A549 (cell line): ENCODE measurements around the gene POLR3GL. TPM values are rescaled to one million over a fixed set of nuclear protein-coding genes. Genes with fewer than 3 reads are reported as not detected.
"Not testable (repeated sequence)": the region's sequence is repeated elsewhere in the genome, so short reads cannot be mapped to it uniquely, and the experiment has no call there.

Experiments
- ATAC-seq, 2 experiments: fragments of 200-7000 bp in 1 of 2; fragments of >200 bp in 1 of 2; cut with Nextera tagmentation in 1 of 2; cut with Tn5 transposase in 1 of 2; 3 replicates each; pipeline versions ENCODE4 v1.8.0 to v1.9.1; 2018 to 2020; ENCODE audit warnings: mild to moderate bottlenecking in 1 of 2, moderate library complexity in 1 of 2
- CTCF ChIA-PET: fragments of 300-600 bp; sonication (Branson Sonifier 250); formaldehyde crosslinking; extraction: SDS; loops from one replicate; lab custom pipeline; 2021; ENCODE audit warnings: antibody characterized with exemption, inconsistent platforms; lab: Yijun Ruan, JAX
- POLR2A ChIA-PET: fragments of 350-600 bp; formaldehyde crosslinking; extraction: SDS; loops from one replicate; lab custom pipeline; 2021; ENCODE audit warnings: antibody characterized with exemption, inconsistent platforms; lab: Yijun Ruan, JAX
- DNase-seq, 2 experiments: peaks; one replicate each; pipeline versions ENCODE4 v3.0.0 to v3.0.0-alpha.2; 2011 to 2016; ENCODE audit warnings: low read depth in 1 of 2, low spot score in 1 of 2
- FAIRE-seq: peaks from 2 replicates; lab custom pipeline; 2011; peaks lifted over from hg19 to GRCh38; lab: Jason Lieb, UNC
- H3K27ac ChIP-seq, 2 experiments: fragments of >200 bp; sonication (Bioruptor Twin); formaldehyde crosslinking; 3 replicates each; pipeline ENCODE4 v1.5.1; 2016 to 2017
- H3K4me1 ChIP-seq: fragments of >200 bp; sonication (Bioruptor Twin); formaldehyde crosslinking; 3 replicates; pipeline ENCODE4 v1.6.1; 2016
- H3K4me2 ChIP-seq: fragments of >200 bp; sonication (Bioruptor Twin); formaldehyde crosslinking; 3 replicates; pipeline ENCODE4 v1.6.1; 2016
- H3K4me3 ChIP-seq: fragments of >200 bp; sonication (Bioruptor Twin); formaldehyde crosslinking; 3 replicates; pipeline ENCODE4 v1.5.1; 2016
- H3K9me3 ChIP-seq: fragments of >200 bp; sonication (Bioruptor Twin); formaldehyde crosslinking; 3 replicates; pipeline ENCODE4 v1.6.1; 2016
- EHF ChIP-seq: fragments of 250-450 bp; sonication (Bioruptor Pico); IDR thresholded peaks from 2 replicates; pipeline ENCODE4 v1.5.0; 2020; ENCODE audit warnings: mild to moderate bottlenecking
- HDAC2 ChIP-seq: fragments of 200-600 bp; sonication (generic); IDR thresholded peaks from 2 replicates; pipeline ENCODE4 v1.6.1; 2016
- HEYL ChIP-seq: fragments of 250-450 bp; sonication (Bioruptor Pico); IDR thresholded peaks from 2 replicates; pipeline ENCODE4 v1.8.0; 2021; ENCODE audit warnings: mild to moderate bottlenecking, moderate library complexity
- HOXB5 ChIP-seq: fragments of 250-450 bp; sonication (Bioruptor Pico); IDR thresholded peaks from 2 replicates; pipeline ENCODE4 v1.5.0; 2020; ENCODE audit warnings: mild to moderate bottlenecking, moderate library complexity
- JUNB ChIP-seq: fragments of >200 bp; sonication (Bioruptor Twin); formaldehyde crosslinking; IDR thresholded peaks from 2 replicates; pipeline ENCODE4 v1.6.1; 2016
- MAZ ChIP-seq: fragments of 150-350 bp; IDR thresholded peaks from 2 replicates; pipeline ENCODE4 v1.6.1; 2014; ENCODE audit warnings: antibody characterized with exemption, low read depth, low read length, borderline replicate concordance
- NPAS2 ChIP-seq: fragments of 250-450 bp; sonication (Bioruptor Pico); IDR thresholded peaks from 2 replicates; pipeline ENCODE4 v1.8.0; 2022; ENCODE audit warnings: mild to moderate bottlenecking, moderate library complexity, borderline replicate concordance
- NR3C1 ChIP-seq: fragments of >200 bp; sonication (Bioruptor Twin); formaldehyde crosslinking; IDR thresholded peaks from 3 replicates; pipeline ENCODE4 v1.6.1; 2017
- POLR2AphosphoS2 ChIP-seq: conservative IDR thresholded peaks from 2 replicates; pipeline ENCODE4 v1.6.1; 2012; ENCODE audit warnings: low read length, improper control_type of control experiment, inconsistent platforms
- RAD21 ChIP-seq, 2 experiments: fragments of >200 bp in 1 of 2; sonication (Bioruptor Twin) in 1 of 2; formaldehyde crosslinking in 1 of 2; IDR thresholded peaks in 1 of 2; conservative IDR thresholded peaks in 1 of 2; 2 replicates in 1 of 2; 3 replicates in 1 of 2; pipeline ENCODE4 v1.6.1; 2012 to 2018; ENCODE audit warnings: inconsistent platforms in 1 of 2
- RCOR1 ChIP-seq: fragments of 150-350 bp; IDR thresholded peaks from 2 replicates; pipeline ENCODE4 v1.6.1; 2014; ENCODE audit warnings: antibody characterized with exemption, low read length, low read depth
- REST ChIP-seq: fragments of 200-600 bp; sonication (generic); IDR thresholded peaks from 2 replicates; pipeline ENCODE4 v1.6.1; 2016; ENCODE audit warnings: antibody characterized with exemption, mild to moderate bottlenecking, moderate library complexity
- ZC3H11A ChIP-seq: fragments of 450-650 bp; IDR thresholded peaks from 2 replicates; pipeline ENCODE4 v1.6.1; 2014; ENCODE audit warnings: antibody characterized with exemption, mild to moderate bottlenecking
- WGBS: methylation state at CpG from one replicate; pipeline ENCODE4 v1.1.6; 2017; ENCODE audit errors: missing lambda C conversion rate; 5-methylcytosine and 5-hydroxymethylcytosine counted together
- polyA plus RNA-seq, 4 experiments: library from polyadenylated mRNA; depleted of rRNA in 3 of 4; stranded (reverse); fragments of >200 nt; fragmentation: RNase III in 1 of 4; extraction: RNeasy Plus Mini Kit Qiagen cat#74134 plus additional on column Dnase treatment in 1 of 4; gene quantifications; 2 replicates in 3 of 4; 3 replicates in 1 of 4; pipeline ENCODE4 v1.2.3, GENCODE V29; 2011 to 2017
- TF ChIP-seq, protein P1 (sequence below): IDR thresholded peaks from 2 replicates; pipeline ENCODE4 v1.6.1; 2012
- TF ChIP-seq, protein P2 (sequence below): fragments of 250-450 bp; sonication (Bioruptor Pico); IDR thresholded peaks from 2 replicates; pipeline ENCODE4 v1.5.0; 2020; ENCODE audit warnings: low read depth, mild to moderate bottlenecking, moderate library complexity

The POLR3GL gene
- polyA plus RNA-seq, 2 of the 4 experiments (the other 2 are of a cell fraction): 12.6 to 15.7 TPM

GRCh38 chr1:145927916-145928643 is 36.4 kb upstream of the POLR3GL start:
- DNase-seq (no peak), ATAC-seq (no peak), FAIRE-seq (no peak)
- CTCF ChIA-PET: interaction anchor here (0.8 to 6.2 kb wide), 16 partner anchors 8 to 82 kb away, joined by 3 to 41 read pairs (median 8); partner anchors contain the start of genes ANKRD34A, LIX1L, NUDT17 and PEX11B
- Histone ChIP-seq H3K27ac (peak overlapping the region; percentile 97), H3K4me3 (peak overlapping the region; percentile 84), H3K4me1 (peaks cover 10% of the 10 kb centered on the region; the same call in 2 of the 3 replicates), H3K4me2 (peak overlapping the region; percentile 91)
- 56% methylated on average over 20 of the region's 20 CpGs for WGBS
- TF ChIP-seq NPAS2 (CRISPR knock-in tag) (no peak), JUNB (no peak), HOXB5 (CRISPR knock-in tag) (no peak), ZC3H11A (no peak), EHF (CRISPR knock-in tag) (no peak), HDAC2 (no peak), NR3C1 (no peak), REST (no peak)
- TF ChIP-seq, protein P1, sequence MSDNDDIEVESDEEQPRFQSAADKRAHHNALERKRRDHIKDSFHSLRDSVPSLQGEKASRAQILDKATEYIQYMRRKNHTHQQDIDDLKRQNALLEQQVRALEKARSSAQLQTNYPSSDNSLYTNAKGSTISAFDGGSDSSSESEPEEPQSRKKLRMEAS: no peak
- TF ChIP-seq, protein P2, sequence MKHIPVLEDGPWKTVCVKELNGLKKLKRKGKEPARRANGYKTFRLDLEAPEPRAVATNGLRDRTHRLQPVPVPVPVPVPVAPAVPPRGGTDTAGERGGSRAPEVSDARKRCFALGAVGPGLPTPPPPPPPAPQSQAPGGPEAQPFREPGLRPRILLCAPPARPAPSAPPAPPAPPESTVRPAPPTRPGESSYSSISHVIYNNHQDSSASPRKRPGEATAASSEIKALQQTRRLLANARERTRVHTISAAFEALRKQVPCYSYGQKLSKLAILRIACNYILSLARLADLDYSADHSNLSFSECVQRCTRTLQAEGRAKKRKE (CRISPR knock-in tag): no peak
- TF ChIP-seq, all 56 proteins: peak for 0
- POLR2A ChIA-PET: interaction anchor here (0.6 to 3.3 kb wide), 28 partner anchors 8 to 647 kb away, joined by 3 to 62 read pairs (median 5); partner anchors contain the start of genes ANKRD34A, LIX1L, NUDT17 and PEX11B
- no peaks in the 10 kb centered on the region for H3K9me3 ChIP-seq

DNA sequence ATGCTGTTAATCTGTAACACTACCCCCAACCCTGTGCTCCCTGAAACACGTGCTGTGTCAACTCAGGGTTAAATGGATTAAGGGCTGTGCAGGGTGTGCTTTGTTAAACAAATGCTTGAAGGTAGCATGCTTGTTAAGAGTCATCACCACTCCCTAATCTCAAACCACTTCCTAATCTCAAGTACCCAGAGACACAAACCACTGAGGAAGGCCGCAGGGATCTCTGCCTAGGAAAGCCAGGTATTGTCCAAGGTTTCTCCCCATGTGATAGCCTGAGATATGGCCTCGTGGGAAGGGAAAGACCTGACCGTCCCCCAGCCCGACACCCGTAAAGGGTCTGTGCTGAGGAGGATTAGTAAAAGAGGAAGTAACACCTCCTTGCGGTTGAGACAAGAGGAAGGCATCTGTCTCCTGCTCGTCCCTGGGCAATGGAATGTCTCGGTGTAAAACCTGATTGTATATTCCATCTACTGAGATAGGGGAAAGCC is 31.9 kb upstream of the POLR3GL start:
- H3K4me3 ChIP-seq, DNase-seq, H3K9me3 ChIP-seq, FAIRE-seq, H3K4me2 ChIP-seq, H3K27ac ChIP-seq, ATAC-seq, H3K4me1 ChIP-seq, POLR2A ChIA-PET: not testable (repeated sequence)
- WGBS: 82% methylated on average over 9 of the region's 9 CpGs
- CTCF ChIA-PET: interaction anchor here (1.4 to 1.9 kb wide), 3 partner anchors 25 to 75 kb away, joined by 4 to 9 read pairs (median 5); partner anchors contain the start of gene LIX1L

- no peak for ATAC-seq
- FAIRE-seq: no peak
- no peaks in the 10 kb centered on the region for H3K4me1 ChIP-seq
- DNase-seq: no peak
- H3K27ac ChIP-seq: no peak overlapping the region
- H3K4me3 ChIP-seq: no peak overlapping the region
- no peaks in the 10 kb centered on the region for H3K9me3 ChIP-seq
- CTCF ChIA-PET: interaction anchor here (1.2 to 2.1 kb wide), 5 partner anchors 8 to 90 kb away, joined by 3 to 7 read pairs (median 5); partner anchors contain the start of genes ITGA10, NUDT17 and RBM8A
- H3K4me2 ChIP-seq: no peak overlapping the region
- POLR2A ChIA-PET: interaction anchor here (2.2 kb wide), 1 partner anchor 8 kb away, joined by 9 read pairs; the partner anchor contains the start of gene RBM8A
- TF ChIP-seq POLR2AphosphoS2 (no peak), MAZ (no peak), RCOR1 (no peak), RAD21 (conservative IDR thresholded peaks at IDR 0.05 in 1 of 2, IDR thresholded peaks at IDR 0.05 in 1 of 2) (no peak), HEYL (CRISPR knock-in tag) (no peak), JUNB (no peak)
These were observed 28.8 kb upstream of the POLR3GL start for GRCh38 chr1:145935708-145936107.
